HepG2 (cell line): ENCODE results near the gene ZNF771. TPM values are rescaled to one million over a fixed set of nuclear protein-coding genes. Genes with fewer than 3 reads are reported as not detected.
A peak's percentile ranks its signal among the peaks of the same experiment; 100 is the strongest.

Source experiments
- AKAP8 ChIP-seq: sonication (generic); formaldehyde crosslinking; IDR thresholded peaks from 2 replicates; pipeline ENCODE4 v1.5.1; 2020; ENCODE audit warnings: mild to moderate bottlenecking, missing genetic modification reagents
- ERF ChIP-seq: IDR thresholded peaks from 2 replicates; pipeline ENCODE4 v1.6.1; 2018; ENCODE audit warnings: missing biosample characterization, missing genetic modification reagents
- HOXA5 ChIP-seq: sonication (generic); formaldehyde crosslinking; IDR thresholded peaks from 2 replicates; pipeline ENCODE4 v1.4.0; 2020; ENCODE audit warnings: missing genetic modification reagents
- KMT2A ChIP-seq: sonication (generic); formaldehyde crosslinking; IDR thresholded peaks from 2 replicates; pipeline ENCODE4 v1.4.0; 2020; ENCODE audit warnings: missing genetic modification reagents
- RFXAP ChIP-seq: sonication (generic); formaldehyde crosslinking; IDR thresholded peaks from 2 replicates; pipeline ENCODE4 v1.4.0; 2020; ENCODE audit warnings: missing genetic modification reagents, borderline replicate concordance
- ZFP37 ChIP-seq: sonication (generic); formaldehyde crosslinking; IDR thresholded peaks from 2 replicates; pipeline ENCODE4 v1.4.0; 2020; ENCODE audit warnings: missing genetic modification reagents, borderline replicate concordance
- ZNF121 ChIP-seq: sonication (generic); formaldehyde crosslinking; IDR thresholded peaks from 2 replicates; pipeline ENCODE4 v1.5.0; 2020; ENCODE audit warnings: mild to moderate bottlenecking, missing genetic modification reagents
- ZNF274 ChIP-seq: sonication (generic); formaldehyde crosslinking; IDR thresholded peaks from 2 replicates; pipeline ENCODE4 v1.5.1; 2020; ENCODE audit warnings: mild to moderate bottlenecking, missing genetic modification reagents
- ZNF605 ChIP-seq: sonication (generic); formaldehyde crosslinking; IDR thresholded peaks from 2 replicates; pipeline ENCODE4 v1.8.0; 2022; ENCODE audit warnings: mild to moderate bottlenecking, missing genetic modification reagents
- ZNF782 ChIP-seq: sonication (generic); formaldehyde crosslinking; IDR thresholded peaks from 2 replicates; pipeline ENCODE4 v1.4.0; 2020; ENCODE audit warnings: missing genetic modification reagents, mild to moderate bottlenecking, borderline replicate concordance
- polyA plus RNA-seq, 8 experiments: library from polyadenylated mRNA; depleted of rRNA in 3 of 8; stranded (reverse) in 7 of 8; unstranded in 1 of 8; fragments of >200 nt; fragmentation: Illumina TruSeq in 4 of 8; extraction: Trizol in 4 of 8; gene quantifications; 2 replicates each; pipeline versions ENCODE4 v1.2.1 to v1.2.3, GENCODE V29; 2011 to 2016; ENCODE audit warnings: low read depth in 4 of 8, missing spikeins in 1 of 8, mixed read lengths in 1 of 8; ENCODE audit not compliant: insufficient read depth in 1 of 8
- total RNA-seq, 5 experiments: library from RNA; depleted of rRNA; stranded (reverse); fragments of >200 nt; fragmentation: Illumina TruSeq; extraction: Trizol; gene quantifications; 2 replicates each; pipeline ENCODE4 v1.2.3, GENCODE V29; 2016; ENCODE audit warnings: low read depth in 1 of 5
- TF ChIP-seq, protein P1 (sequence below): sonication (generic); formaldehyde crosslinking; IDR thresholded peaks from 2 replicates; pipeline ENCODE4 v1.9.0; 2022; ENCODE audit warnings: low read depth, missing genetic modification reagents
- TF ChIP-seq, protein P2 (sequence below): sonication (generic); formaldehyde crosslinking; IDR thresholded peaks from 2 replicates; pipeline ENCODE4 v1.9.0; 2021; ENCODE audit warnings: mild to moderate bottlenecking, missing genetic modification reagents
- TF ChIP-seq, protein P3 (sequence below): sonication (generic); formaldehyde crosslinking; IDR thresholded peaks from 2 replicates; pipeline ENCODE4 v1.8.0; 2022; ENCODE audit warnings: missing genetic modification reagents, mild to moderate bottlenecking, inconsistent platforms, borderline replicate concordance
- TF ChIP-seq, protein P4 (sequence below): sonication (generic); formaldehyde crosslinking; IDR thresholded peaks from 2 replicates; pipeline ENCODE4 v1.4.0; 2020; ENCODE audit warnings: missing genetic modification reagents
- TF ChIP-seq, protein P5 (sequence below): sonication (generic); formaldehyde crosslinking; conservative IDR thresholded peaks from 2 replicates; pipeline ENCODE4 v1.8.0; 2022; ENCODE audit warnings: mild to moderate bottlenecking, moderate library complexity, missing genetic modification reagents

Gene ZNF771
- total and polyA plus RNA-seq, 2 of the 13 experiments (the other 11 are each of a cell fraction or from before 2014, with no cell fraction given), result 5.0 to 11.8 TPM

DNA sequence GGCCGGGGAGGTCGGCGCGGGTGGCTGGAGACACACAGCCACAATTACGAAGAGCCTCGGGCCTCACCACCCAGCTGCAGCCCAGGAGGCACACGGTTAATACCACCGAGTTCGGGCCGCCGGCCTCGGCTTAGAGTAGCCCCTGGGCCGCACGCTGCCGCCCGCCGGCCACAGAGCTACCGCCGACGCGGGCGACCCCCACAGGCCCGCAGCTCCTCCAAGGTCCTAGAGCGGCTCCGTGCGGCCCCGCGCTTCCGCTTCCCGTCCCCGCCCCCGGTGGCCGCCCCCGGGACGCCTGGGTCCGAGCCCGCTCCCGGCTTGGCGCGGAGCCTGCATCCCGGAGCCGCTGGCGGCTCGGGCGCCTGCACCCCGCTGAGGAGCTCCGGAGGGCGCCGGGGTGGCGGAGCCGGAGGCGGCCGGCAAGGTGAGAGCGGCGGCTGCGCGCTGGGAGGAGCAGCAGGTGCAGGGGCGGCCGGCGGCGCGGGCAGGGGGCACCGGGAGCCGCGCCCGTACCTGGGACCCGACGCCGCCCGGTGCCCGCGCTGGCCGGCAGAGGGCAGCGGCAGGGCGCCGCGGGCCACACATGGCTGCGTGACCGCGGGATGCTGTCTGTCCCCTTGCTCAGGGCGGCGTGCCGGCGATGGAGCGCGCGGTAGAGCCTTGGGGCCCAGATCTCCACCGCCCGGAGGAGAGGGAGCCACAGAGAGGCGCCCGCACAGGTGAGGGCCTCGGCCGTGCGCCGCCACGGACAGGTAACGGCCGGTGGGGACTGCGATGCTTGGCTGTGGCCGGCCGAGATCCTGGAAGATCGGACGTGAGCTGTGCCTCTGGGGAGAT, 12.0 kb upstream of the ZNF771 start, which contains the start of gene ZNF48 (continued):
- TF ChIP-seq, protein P1, sequence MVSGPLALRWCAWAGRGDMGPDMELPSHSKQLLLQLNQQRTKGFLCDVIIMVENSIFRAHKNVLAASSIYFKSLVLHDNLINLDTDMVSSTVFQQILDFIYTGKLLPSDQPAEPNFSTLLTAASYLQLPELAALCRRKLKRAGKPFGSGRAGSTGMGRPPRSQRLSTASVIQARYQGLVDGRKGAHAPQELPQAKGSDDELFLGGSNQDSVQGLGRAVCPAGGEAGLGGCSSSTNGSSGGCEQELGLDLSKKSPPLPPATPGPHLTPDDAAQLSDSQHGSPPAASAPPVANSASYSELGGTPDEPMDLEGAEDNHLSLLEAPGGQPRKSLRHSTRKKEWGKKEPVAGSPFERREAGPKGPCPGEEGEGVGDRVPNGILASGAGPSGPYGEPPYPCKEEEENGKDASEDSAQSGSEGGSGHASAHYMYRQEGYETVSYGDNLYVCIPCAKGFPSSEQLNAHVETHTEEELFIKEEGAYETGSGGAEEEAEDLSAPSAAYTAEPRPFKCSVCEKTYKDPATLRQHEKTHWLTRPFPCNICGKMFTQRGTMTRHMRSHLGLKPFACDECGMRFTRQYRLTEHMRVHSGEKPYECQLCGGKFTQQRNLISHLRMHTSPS (CRISPR knock-in tag), result no peak; the same call in 1 of the 2 replicates
- TF ChIP-seq, protein P2, sequence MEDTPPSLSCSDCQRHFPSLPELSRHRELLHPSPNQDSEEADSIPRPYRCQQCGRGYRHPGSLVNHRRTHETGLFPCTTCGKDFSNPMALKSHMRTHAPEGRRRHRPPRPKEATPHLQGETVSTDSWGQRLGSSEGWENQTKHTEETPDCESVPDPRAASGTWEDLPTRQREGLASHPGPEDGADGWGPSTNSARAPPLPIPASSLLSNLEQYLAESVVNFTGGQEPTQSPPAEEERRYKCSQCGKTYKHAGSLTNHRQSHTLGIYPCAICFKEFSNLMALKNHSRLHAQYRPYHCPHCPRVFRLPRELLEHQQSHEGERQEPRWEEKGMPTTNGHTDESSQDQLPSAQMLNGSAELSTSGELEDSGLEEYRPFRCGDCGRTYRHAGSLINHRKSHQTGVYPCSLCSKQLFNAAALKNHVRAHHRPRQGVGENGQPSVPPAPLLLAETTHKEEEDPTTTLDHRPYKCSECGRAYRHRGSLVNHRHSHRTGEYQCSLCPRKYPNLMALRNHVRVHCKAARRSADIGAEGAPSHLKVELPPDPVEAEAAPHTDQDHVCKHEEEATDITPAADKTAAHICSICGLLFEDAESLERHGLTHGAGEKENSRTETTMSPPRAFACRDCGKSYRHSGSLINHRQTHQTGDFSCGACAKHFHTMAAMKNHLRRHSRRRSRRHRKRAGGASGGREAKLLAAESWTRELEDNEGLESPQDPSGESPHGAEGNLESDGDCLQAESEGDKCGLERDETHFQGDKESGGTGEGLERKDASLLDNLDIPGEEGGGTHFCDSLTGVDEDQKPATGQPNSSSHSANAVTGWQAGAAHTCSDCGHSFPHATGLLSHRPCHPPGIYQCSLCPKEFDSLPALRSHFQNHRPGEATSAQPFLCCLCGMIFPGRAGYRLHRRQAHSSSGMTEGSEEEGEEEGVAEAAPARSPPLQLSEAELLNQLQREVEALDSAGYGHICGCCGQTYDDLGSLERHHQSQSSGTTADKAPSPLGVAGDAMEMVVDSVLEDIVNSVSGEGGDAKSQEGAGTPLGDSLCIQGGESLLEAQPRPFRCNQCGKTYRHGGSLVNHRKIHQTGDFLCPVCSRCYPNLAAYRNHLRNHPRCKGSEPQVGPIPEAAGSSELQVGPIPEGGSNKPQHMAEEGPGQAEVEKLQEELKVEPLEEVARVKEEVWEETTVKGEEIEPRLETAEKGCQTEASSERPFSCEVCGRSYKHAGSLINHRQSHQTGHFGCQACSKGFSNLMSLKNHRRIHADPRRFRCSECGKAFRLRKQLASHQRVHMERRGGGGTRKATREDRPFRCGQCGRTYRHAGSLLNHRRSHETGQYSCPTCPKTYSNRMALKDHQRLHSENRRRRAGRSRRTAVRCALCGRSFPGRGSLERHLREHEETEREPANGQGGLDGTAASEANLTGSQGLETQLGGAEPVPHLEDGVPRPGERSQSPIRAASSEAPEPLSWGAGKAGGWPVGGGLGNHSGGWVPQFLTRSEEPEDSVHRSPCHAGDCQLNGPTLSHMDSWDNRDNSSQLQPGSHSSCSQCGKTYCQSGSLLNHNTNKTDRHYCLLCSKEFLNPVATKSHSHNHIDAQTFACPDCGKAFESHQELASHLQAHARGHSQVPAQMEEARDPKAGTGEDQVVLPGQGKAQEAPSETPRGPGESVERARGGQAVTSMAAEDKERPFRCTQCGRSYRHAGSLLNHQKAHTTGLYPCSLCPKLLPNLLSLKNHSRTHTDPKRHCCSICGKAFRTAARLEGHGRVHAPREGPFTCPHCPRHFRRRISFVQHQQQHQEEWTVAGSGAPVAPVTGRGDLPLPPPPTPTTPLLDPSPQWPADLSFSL (CRISPR knock-in tag), result no peak
- TF ChIP-seq, protein P3, sequence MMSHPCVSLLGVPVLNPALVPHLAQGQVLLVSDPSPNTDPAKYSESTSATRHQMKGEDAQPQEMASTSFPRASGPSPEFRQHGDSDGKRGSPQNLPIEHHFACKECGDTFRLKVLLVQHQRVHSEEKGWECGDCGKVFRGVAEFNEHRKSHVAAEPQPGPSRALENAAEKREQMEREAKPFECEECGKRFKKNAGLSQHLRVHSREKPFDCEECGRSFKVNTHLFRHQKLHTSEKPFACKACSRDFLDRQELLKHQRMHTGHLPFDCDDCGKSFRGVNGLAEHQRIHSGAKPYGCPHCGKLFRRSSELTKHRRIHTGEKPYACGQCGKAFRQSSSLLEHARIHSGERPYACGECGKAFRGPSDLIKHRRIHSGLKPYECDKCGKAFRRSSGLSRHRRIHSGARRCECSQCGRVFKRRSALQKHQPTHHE (CRISPR knock-in tag), result no peak; the same call in 1 of the 2 replicates
- TF ChIP-seq KMT2A (peak; percentile 34), ZNF121 (CRISPR knock-in tag) (no peak), ZFP37 (CRISPR knock-in tag) (no peak), RFXAP (CRISPR knock-in tag) (peak; percentile 56; the same call in 1 of the 2 replicates), HOXA5 (CRISPR knock-in tag) (peak; percentile 63; the same call in 1 of the 2 replicates), AKAP8 (CRISPR knock-in tag) (no peak), ZNF605 (CRISPR knock-in tag) (no peak; the same call in none of the 2 replicates), ZNF274 (CRISPR knock-in tag) (no peak), ZNF782 (peak; percentile 95), ERF (CRISPR knock-in tag) (peak; percentile 91)
- TF ChIP-seq, protein P4, sequence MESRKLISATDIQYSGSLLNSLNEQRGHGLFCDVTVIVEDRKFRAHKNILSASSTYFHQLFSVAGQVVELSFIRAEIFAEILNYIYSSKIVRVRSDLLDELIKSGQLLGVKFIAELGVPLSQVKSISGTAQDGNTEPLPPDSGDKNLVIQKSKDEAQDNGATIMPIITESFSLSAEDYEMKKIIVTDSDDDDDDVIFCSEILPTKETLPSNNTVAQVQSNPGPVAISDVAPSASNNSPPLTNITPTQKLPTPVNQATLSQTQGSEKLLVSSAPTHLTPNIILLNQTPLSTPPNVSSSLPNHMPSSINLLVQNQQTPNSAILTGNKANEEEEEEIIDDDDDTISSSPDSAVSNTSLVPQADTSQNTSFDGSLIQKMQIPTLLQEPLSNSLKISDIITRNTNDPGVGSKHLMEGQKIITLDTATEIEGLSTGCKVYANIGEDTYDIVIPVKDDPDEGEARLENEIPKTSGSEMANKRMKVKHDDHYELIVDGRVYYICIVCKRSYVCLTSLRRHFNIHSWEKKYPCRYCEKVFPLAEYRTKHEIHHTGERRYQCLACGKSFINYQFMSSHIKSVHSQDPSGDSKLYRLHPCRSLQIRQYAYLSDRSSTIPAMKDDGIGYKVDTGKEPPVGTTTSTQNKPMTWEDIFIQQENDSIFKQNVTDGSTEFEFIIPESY (CRISPR knock-in tag), result no peak
- TF ChIP-seq, protein P5, sequence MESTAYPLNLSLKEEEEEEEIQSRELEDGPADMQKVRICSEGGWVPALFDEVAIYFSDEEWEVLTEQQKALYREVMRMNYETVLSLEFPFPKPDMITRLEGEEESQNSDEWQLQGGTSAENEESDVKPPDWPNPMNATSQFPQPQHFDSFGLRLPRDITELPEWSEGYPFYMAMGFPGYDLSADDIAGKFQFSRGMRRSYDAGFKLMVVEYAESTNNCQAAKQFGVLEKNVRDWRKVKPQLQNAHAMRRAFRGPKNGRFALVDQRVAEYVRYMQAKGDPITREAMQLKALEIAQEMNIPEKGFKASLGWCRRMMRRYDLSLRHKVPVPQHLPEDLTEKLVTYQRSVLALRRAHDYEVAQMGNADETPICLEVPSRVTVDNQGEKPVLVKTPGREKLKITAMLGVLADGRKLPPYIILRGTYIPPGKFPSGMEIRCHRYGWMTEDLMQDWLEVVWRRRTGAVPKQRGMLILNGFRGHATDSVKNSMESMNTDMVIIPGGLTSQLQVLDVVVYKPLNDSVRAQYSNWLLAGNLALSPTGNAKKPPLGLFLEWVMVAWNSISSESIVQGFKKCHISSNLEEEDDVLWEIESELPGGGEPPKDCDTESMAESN (CRISPR knock-in tag), result peak; percentile 41
